Endothelial cell of umbilical vein (primary cell): Measurements from ENCODE around the gene BRCA1. TPM values are rescaled to one million over a fixed set of nuclear protein-coding genes. Genes with fewer than 3 reads are reported as not detected.

Experiments
- BruUV-seq: library from RNA; stranded (reverse); fragments of 400-500 nt; replicated peaks from 2 replicates; lab custom pipeline; 2021; lab: Mats Ljungman, UMichigan
- CTCF ChIA-PET: fragments of 300-600, 350-600 bp; sonication (Branson Sonifier 250); formaldehyde crosslinking; loops from one replicate; lab custom pipeline; 2021; ENCODE audit warnings: antibody characterized with exemption, inconsistent platforms; lab: Charles Lee
- POLR2A ChIA-PET: fragments of 300-600, 350-600 bp; sonication (Branson Sonifier 250); formaldehyde crosslinking; loops from one replicate; lab custom pipeline; 2021; ENCODE audit warnings: antibody characterized with exemption, inconsistent platforms; lab: Charles Lee
- DNase-seq: peaks from one replicate; pipeline ENCODE4 v3.0.0-alpha.2; 2011; ENCODE audit warnings: low read depth, low spot score
- FAIRE-seq: peaks from 2 replicates; lab custom pipeline; 2011; peaks lifted over from hg19 to GRCh38; lab: Jason Lieb, UNC
- H2AFZ ChIP-seq: 2 replicates; pipeline ENCODE4 v1.6.0; 2012; ENCODE audit warnings: low read depth, low read length, control low read depth, inconsistent platforms
- H3K27ac ChIP-seq: 2 replicates; pipeline ENCODE4 v1.5.1; 2011; ENCODE audit warnings: low read depth, mild to moderate bottlenecking, control low read depth, low read length, moderate library complexity; ENCODE audit not compliant: insufficient read depth
- H3K27me3 ChIP-seq, 2 experiments: 2 replicates each; pipeline versions ENCODE4 v1.6.0 to v1.6.1; 2011; ENCODE audit warnings: low read length in 2 of 2, mixed read lengths in 1 of 2; ENCODE audit not compliant: control insufficient read depth in 2 of 2, insufficient read depth in 2 of 2
- H3K36me3 ChIP-seq, 2 experiments: 2 replicates in 1 of 2; 3 replicates in 1 of 2; pipeline ENCODE4 v1.5.1; 2011; ENCODE audit warnings: low read length in 2 of 2, mild to moderate bottlenecking in 1 of 2, moderate library complexity in 1 of 2; ENCODE audit not compliant: control insufficient read depth in 2 of 2, insufficient read depth in 2 of 2; ENCODE audit errors: extremely low read depth in 1 of 2
- H3K4me1 ChIP-seq: 3 replicates; pipeline ENCODE4 v1.5.1; 2011; ENCODE audit warnings: mild to moderate bottlenecking, low read length; ENCODE audit not compliant: control insufficient read depth, insufficient read depth; ENCODE audit errors: extremely low read depth
- H3K4me2 ChIP-seq: 2 replicates; pipeline ENCODE4 v1.6.1; 2011; ENCODE audit warnings: low read length, control low read depth, mixed read lengths; ENCODE audit not compliant: insufficient read depth
- H3K4me3 ChIP-seq, 3 experiments: fragments of 200-600 bp in 1 of 3; sonication (generic), shearing (Covaris generic) in 1 of 3; replicated peaks in 1 of 3; 2 replicates each; pipeline ENCODE4 v1.5.1; 2011 to 2016; ENCODE audit warnings: control low read depth in 3 of 3, low read length in 3 of 3, mild to moderate bottlenecking in 2 of 3, inconsistent platforms in 1 of 3, low read depth in 1 of 3, moderate library complexity in 1 of 3; ENCODE audit not compliant: insufficient read depth in 1 of 3
- H3K79me2 ChIP-seq: 2 replicates; pipeline ENCODE4 v1.6.0; 2012; ENCODE audit warnings: low read length, inconsistent platforms; ENCODE audit not compliant: control insufficient read depth, insufficient read depth
- H3K9ac ChIP-seq: replicated peaks from 2 replicates; pipeline ENCODE3; 2011; ENCODE audit warnings: low read length, control low read depth; ENCODE audit not compliant: insufficient read depth; ENCODE audit errors: extremely low read depth
- H3K9me1 ChIP-seq: replicated peaks from 3 replicates; pipeline ENCODE4 v1.6.0; 2011; ENCODE audit warnings: mild to moderate bottlenecking, low read length; ENCODE audit not compliant: control insufficient read depth, insufficient read depth; ENCODE audit errors: extremely low read depth
- H3K9me3 ChIP-seq: replicated peaks from 2 replicates; pipeline ENCODE4 v1.5.1; 2012; ENCODE audit warnings: low read length, inconsistent platforms; ENCODE audit not compliant: control insufficient read depth, insufficient read depth
- H4K20me1 ChIP-seq: replicated peaks from 2 replicates; pipeline ENCODE3; 2011; ENCODE audit warnings: mild to moderate bottlenecking, low read length; ENCODE audit not compliant: control insufficient read depth, insufficient read depth; ENCODE audit errors: extremely low read depth
- CTCF ChIP-seq, 2 donors: IDR thresholded peaks; 1 replicate in 1 of 2; 2 replicates in 1 of 2; pipeline ENCODE4 v1.5.1; 2011; ENCODE audit warnings: low read length in 2 of 2, mild to moderate bottlenecking in 2 of 2, moderate library complexity in 2 of 2, control low read depth in 1 of 2, inconsistent platforms in 1 of 2, low read depth in 1 of 2; ENCODE audit not compliant: insufficient read depth in 1 of 2; ENCODE audit errors: extremely low read depth in 1 of 2
- EZH2 ChIP-seq: IDR thresholded peaks from 2 replicates; pipeline ENCODE4 v1.6.1; 2012; ENCODE audit warnings: borderline replicate concordance, low read depth, mild to moderate bottlenecking, moderate library complexity, low read length, inconsistent platforms; ENCODE audit not compliant: severe bottlenecking
- FOS ChIP-seq: IDR thresholded peaks from 2 replicates; pipeline ENCODE4 v1.6.1; 2011; ENCODE audit warnings: mild to moderate bottlenecking, low read length, moderate library complexity, borderline replicate concordance; ENCODE audit not compliant: insufficient read depth
- GATA2 ChIP-seq: IDR thresholded peaks from 2 replicates; pipeline ENCODE4 v1.7.0; 2011; ENCODE audit warnings: low read depth, mild to moderate bottlenecking, moderate library complexity, mixed read lengths, low read length; ENCODE audit not compliant: insufficient read length, insufficient read depth
- JUN ChIP-seq: IDR thresholded peaks from 2 replicates; pipeline ENCODE4 v1.6.1; 2011; ENCODE audit warnings: borderline replicate concordance, low read depth; ENCODE audit not compliant: insufficient read length, insufficient read depth
- MAX ChIP-seq: IDR thresholded peaks from 2 replicates; pipeline ENCODE4 v1.6.1; 2011; ENCODE audit not compliant: insufficient read depth, insufficient read length
- MYC ChIP-seq: IDR thresholded peaks from one replicate; pipeline ENCODE4 v1.6.1; 2011; ENCODE audit warnings: mild to moderate bottlenecking, low read depth, low read length
- POLR2A ChIP-seq: IDR thresholded peaks from 2 replicates; pipeline ENCODE4 v1.6.1; 2012; ENCODE audit warnings: low read depth, mild to moderate bottlenecking, control low read depth, low read length
- POLR2AphosphoS5 ChIP-seq: IDR thresholded peaks from 2 replicates; pipeline ENCODE4 v1.6.1; 2012; ENCODE audit warnings: low read depth, mild to moderate bottlenecking, control low read depth, low read length, moderate library complexity; ENCODE audit not compliant: insufficient read depth
- dilution Hi-C: fragments of 300-500 bp; cut with MboI; formaldehyde crosslinking; loops from one replicate; pipeline ENCODE4 v1.15.0; 2019; ENCODE audit warnings: low sequenced_read_pairs; ENCODE audit not compliant: extremely low pct_ligation_motif_present
- intact Hi-C: fragments of 100-400 bp; cut with micrococcal nuclease; formaldehyde crosslinking; loops from one replicate; pipeline ENCODE4 v1.10.0; 2022
- polyA plus RNA-seq, 4 experiments: library from polyadenylated mRNA; depleted of rRNA in 3 of 4; stranded (reverse) in 3 of 4; unstranded in 1 of 4; fragments of >200 nt; gene quantifications; 2 replicates each; pipeline versions ENCODE4 v1.2.1 to v1.2.3, GENCODE V29; 2011 to 2012; ENCODE audit warnings: missing spikeins in 1 of 4
- total RNA-seq: library from RNA; stranded (reverse); gene quantifications from 2 replicates; pipeline ENCODE4 v1.2.3, GENCODE V29; 2021

BRCA1 gene
- total and polyA plus RNA-seq, 2 donors (not counting 3 experiments of a cell fraction or from before 2014, with no cell fraction given) = 14.3 to 29.0 TPM

GRCh38 chr17:43025290-43025657 lies 99.9 kb downstream of the BRCA1 start:
- no peaks in the 10 kb centered on the region for H3K36me3 ChIP-seq
- FAIRE-seq (no peak), DNase-seq (no peak)
- H2AFZ ChIP-seq = peak overlapping the region; percentile 74
- no peak for TF ChIP-seq GATA2
- TF ChIP-seq POLR2AphosphoS5 = no peak
- no peak for TF ChIP-seq EZH2
- no peak for TF ChIP-seq MYC
- TF ChIP-seq CTCF (IDR thresholded peaks at IDR 0.05; ENCODE audit: extremely low read depth in 1 of 2, insufficient read depth in 1 of 2, low read depth in 1 of 2, low read length in 2 of 2) = no peak
- no peak for TF ChIP-seq FOS
- no peak for TF ChIP-seq JUN
- no peak for TF ChIP-seq MAX
- no peak for TF ChIP-seq POLR2A
- no peak overlapping the region for H3K27ac ChIP-seq
- no peaks in the 10 kb centered on the region for H3K9me3 ChIP-seq
- ChIA-PET POLR2A (interaction anchor here (1.6 kb wide), 1 partner anchor 291 kb away, joined by 21 read pairs; no protein-coding TSS in a partner anchor), CTCF (interaction anchor here (1.1 to 3.4 kb wide), 5 partner anchors 27 to 314 kb away, joined by 3 to 20 read pairs (median 9); partner anchors contain the start of gene RPL27)
- H3K9ac ChIP-seq = no peak overlapping the region
- H3K4me3 ChIP-seq = peak overlapping the region in 1 of 3 experiments; percentile 53
- H3K27me3 ChIP-seq = no peaks in the 10 kb centered on the region
- H4K20me1 ChIP-seq = no peaks in the 10 kb centered on the region
- H3K79me2 ChIP-seq = peaks cover 11% of the 10 kb centered on the region
- no peak overlapping the region for H3K4me2 ChIP-seq
- peaks cover 6% of the 10 kb centered on the region for H3K4me1 ChIP-seq
- no TSS peak for BruUV-seq
- dilution Hi-C loops = no loop called here
- no peaks in the 10 kb centered on the region for H3K9me1 ChIP-seq
- intact Hi-C loops = loop anchor here (2.0 kb wide), 1 partner anchor 100 kb away; the partner anchor contains the start of gene BRCA1
